Posterior vena cava (tissue), 2 donors: ENCODE results near the gene TNRC6B. TPM values are rescaled to one million over a fixed set of nuclear protein-coding genes. Genes with fewer than 3 reads are reported as not detected.

Experiments
- DNase-seq: peaks from one replicate; pipeline ENCODE4 v3.0.0-alpha.2; 2020; ENCODE audit warnings: low spot score
- intact Hi-C, 2 donors: fragments of 100-400 bp; cut with DNase I; formaldehyde crosslinking; loops; one replicate each; pipeline versions ENCODE4 v1.14.1 to v1.14.2; 2022 to 2023
- total RNA-seq, 2 donors: library from RNA; stranded (reverse); fragmentation: NEBNext Ultra II Directional; extraction: Animal tissue kit (Norgen Biotek cat#: 25700); gene quantifications; one replicate each; pipeline ENCODE4 v1.2.1, GENCODE V29; 2021
- donor health status: DM: yes; HTN: yes; CAD: no.
- donor health status: DM: yes; HTN: yes; CAD: no.

The TNRC6B gene
- total RNA-seq, 2 donors from 2014 or later: 44.3 to 44.9 TPM

GRCh38 chr22:40234658-40235057 lies 56.9 kb downstream of the TNRC6B start:
- DNase-seq: no peak
- intact Hi-C loops: loop anchor here in 1 of 2 donors (5.0 kb wide), 1 partner anchor 958 kb away; no protein-coding TSS in a partner anchor

GRCh38 chr22:40235308-40235707 lies 57.6 kb downstream of the TNRC6B start:
- DNase-seq: no peak
- intact Hi-C loops: loop anchor here in 1 of 2 donors (5.0 kb wide), 1 partner anchor 957 kb away; no protein-coding TSS in a partner anchor

DNA sequence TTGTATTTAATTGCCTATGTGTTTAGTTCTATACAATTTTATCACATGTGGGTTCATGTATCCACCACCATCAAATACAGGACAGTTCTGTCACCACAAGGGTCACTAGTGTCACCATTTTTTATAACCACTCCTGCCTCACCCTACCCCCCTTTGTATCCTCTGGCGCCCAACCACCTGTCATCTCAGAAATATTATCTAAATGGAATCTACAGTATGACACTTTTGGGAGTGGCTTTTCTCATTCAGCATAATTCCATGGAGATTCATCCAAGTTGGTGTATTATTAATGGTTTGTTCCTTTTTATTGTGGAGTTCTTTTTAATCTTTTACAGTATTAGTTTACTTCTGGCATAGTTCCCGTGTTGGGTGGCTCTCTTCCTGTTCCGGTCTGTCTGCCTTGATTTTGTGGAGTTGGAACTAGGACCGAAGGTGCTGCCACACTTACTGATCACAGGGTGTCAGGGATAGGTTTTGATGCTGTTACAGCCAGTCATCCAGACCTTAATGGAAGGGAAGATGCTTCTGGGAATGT lies 58.5 kb downstream of the TNRC6B start:
- no peak for DNase-seq
- intact Hi-C loops: loop anchor here in 1 of 2 donors (5.0 kb wide), 1 partner anchor 956 kb away; no protein-coding TSS in a partner anchor

DNA sequence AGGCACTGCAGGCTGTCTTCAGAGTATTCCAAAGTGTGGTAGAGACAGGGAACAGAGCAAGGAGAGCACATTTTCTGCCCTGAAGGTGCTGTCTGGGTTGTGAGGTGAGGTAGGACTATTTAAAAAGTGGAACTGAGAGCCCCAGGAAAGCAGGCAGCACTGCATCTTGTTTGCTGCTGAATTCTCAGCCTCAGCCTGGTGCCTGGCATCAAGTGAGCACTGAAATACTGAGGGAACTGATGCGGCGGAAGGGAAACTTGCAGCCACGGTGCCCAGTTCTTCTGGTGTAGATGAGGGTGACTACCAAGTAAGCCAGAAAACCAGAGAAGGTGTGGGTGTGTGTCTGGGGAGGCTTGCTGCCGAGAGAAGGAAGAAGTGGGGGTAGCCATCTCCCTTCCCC lies 59.5 kb downstream of the TNRC6B start:
- DNase-seq: no peak
- intact Hi-C loops: loop anchor here in 1 of 2 donors (5.0 kb wide), 1 partner anchor 955 kb away; no protein-coding TSS in a partner anchor

DNA sequence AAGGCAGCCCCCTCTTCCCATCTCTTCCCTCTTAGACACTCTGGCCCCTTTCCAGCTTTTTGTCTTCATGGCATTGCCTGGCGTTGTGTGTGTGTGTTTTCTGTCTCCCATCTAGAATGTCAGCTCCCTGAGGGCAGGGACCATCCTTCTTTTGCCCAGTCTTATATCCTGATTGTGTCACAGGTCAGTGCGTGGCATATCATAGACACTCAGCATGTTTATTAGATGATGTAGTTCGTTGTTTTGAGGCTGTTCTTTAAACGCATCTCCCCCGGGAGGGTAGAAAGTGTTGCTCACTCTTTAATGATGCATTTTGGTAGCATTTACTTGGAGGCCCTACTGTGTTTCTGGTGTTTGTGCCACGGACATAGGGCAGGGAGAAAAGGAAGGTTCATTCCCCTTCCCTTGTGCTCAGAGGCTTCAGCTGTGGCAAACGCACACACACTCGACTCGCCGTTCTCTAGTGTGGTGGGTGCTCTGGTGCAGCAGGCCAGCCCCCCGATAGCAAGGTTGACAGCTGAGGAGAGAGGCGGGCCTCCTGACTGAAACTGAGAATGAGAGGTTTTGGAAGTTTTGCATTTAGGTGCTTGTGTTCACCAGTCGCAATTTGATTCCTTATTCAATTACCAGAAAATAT lies 60.2 kb downstream of the TNRC6B start:
- no peak for DNase-seq
- intact Hi-C loops: loop anchor here in 1 of 2 donors (5.0 kb wide), 1 partner anchor 954 kb away; no protein-coding TSS in a partner anchor

- DNase-seq: no peak
- intact Hi-C loops: loop anchor here in 1 of 2 donors (5.0 kb wide), 1 partner anchor 954 kb away; no protein-coding TSS in a partner anchor
These were observed 61.0 kb downstream of the TNRC6B start for GRCh38 chr22:40238425-40239344.

GRCh38 chr22:40239345-40239683 lies 61.6 kb downstream of the TNRC6B start:
- intact Hi-C loops: loop anchor here in 1 of 2 donors (5.0 kb wide), 1 partner anchor 953 kb away; no protein-coding TSS in a partner anchor
- DNase-seq: no peak

DNA sequence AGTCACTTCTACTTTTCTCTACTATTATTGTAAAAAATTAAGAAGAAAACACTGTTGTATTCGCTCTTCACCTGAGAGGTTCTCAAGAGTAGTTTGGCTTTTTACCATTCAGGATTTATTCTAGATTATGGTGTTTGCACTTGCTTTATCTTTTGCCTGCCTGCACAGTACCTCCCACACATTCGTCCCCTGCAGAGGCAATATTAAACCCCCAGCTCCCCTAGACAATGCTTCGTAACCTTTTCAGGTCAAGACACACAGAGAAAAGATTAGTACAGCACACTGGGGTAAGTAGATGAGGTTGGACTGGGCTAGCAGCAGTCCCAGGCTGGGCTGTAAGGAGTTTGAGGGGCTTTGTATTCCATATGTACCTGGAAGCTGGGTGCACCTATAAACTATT lies 62.4 kb downstream of the TNRC6B start:
- intact Hi-C loops: no loop called here
- DNase-seq: no peak

DNA sequence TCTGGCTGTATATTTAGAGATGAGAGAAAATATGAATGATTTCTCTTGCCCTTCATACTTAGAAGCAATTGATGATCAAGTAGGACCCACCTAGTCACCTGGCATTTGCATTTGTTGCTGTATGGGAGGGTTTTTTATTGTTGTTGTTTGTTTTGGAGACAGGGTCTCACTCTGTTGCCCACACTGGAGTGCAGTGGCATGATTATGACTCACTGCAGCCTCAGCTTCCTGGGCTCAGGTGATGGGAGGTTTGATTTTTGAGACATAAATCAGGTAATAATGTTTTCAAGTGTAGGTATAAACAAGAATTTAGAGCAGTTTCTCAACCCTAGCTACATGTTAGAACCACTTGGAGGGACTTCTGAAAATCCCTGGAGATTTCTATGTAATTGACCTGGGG lies 63.0 kb downstream of the TNRC6B start:
- no peak for DNase-seq
- intact Hi-C loops: no loop called here

DNA sequence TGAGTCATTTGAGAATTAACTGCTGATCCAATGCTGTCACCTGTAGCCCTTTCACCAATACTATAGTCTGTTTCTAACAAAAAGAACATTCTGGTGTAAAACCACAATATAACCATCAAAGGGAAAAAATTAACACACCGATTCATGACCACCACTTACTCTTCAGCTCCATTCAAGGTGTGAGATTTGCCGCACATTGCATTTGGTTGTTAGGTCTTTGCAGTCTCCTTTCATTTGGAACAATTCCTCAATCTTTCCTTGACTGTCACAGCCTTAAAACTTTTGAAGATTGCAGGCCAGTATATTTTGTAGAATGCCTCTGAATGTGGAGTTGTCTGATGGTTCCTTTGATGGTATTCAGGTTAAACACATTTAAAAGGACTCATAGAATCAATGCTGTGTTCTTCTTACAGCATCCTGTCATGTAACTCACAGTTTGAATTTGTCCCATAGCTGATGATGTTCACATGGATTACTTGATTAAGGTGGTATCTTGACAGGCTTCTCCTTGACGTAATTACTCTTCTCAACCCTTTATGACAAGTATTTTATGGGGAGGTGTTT lies 63.6 kb downstream of the TNRC6B start:
- no peak for DNase-seq
- intact Hi-C loops: no loop called here

DNA sequence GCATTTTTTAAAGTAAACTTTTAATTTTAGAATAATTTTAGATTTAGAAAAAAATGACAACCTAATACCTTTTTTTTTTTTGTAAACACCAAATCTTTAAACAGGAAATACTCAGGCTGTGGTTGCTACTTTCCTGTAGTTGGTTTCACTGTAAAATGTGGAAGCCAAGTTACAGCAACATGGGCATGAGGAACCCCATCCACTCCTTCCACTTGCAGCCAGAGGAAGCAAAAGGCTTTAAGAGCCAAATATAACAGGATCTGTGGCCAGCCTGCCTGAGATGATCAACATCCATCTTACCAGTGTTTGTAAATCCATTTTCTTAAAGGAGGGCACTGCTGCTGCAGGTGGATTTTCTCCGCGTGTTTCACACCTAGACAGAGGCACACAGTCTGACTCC lies 66.2 kb downstream of the TNRC6B start:
- DNase-seq: no peak
- intact Hi-C loops: no loop called here

DNA sequence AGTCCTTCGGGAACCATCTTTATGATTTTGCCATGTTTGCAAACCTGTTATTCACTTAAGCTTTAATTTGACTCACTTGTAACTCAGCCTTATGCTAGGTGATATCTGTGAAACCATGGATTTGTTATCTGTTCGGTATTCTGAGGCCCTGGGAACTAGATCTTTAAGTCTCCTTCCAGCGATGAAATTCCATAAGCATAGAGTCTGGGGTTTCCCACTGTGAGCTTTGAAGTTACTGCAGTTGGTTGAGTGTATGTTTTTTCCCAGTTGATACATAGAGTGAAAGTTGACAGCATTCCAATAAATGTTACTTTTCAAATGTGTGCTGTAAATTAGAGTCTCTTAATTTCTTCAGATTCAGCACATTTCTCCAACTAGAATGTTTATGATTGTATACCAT lies 66.9 kb downstream of the TNRC6B start:
- no peak for DNase-seq
- intact Hi-C loops: no loop called here

DNA sequence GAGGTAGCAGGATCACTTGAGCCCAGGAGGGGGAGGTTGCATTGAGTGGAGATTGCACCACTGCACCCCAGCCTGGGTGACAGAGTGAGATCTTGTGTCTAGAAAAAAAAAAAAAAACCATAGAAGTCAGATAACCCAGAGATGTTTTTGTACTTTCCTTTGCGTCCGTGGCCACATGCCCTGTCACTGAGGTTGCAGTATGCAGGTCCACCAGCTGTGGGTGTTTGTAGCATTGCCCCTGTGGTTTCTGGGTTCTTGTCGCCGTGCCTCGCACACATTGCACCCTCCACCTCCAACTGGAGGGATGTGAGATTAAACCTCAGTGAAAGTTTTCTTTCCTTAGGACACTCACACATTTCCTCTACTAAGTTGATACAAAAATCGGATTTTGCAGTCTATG lies 70.3 kb downstream of the TNRC6B start:
- no peak for DNase-seq
- intact Hi-C loops: no loop called here

- DNase-seq: no peak
- intact Hi-C loops: no loop called here
These were observed 71.6 kb downstream of the TNRC6B start for GRCh38 chr22:40249286-40249685.

DNA sequence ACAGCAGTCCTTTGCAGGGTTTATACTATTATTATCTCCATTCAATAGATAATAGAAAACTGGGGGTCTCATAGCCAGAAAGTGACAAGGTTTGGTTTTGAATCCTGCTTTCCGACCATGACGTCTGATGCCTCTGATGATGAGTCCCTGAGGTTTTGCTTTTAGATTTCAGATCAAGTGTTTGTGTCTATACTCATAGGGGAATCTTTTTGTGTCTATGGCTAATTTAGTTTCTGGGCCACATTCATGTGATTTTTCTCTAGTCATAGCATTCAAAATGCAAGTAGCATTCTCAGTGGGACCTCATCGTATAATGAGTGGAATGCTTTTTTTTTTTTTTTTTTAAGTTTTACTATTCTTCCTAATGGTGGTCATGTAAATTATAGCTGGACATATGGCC lies 72.9 kb downstream of the TNRC6B start:
- intact Hi-C loops: no loop called here
- DNase-seq: no peak

DNA sequence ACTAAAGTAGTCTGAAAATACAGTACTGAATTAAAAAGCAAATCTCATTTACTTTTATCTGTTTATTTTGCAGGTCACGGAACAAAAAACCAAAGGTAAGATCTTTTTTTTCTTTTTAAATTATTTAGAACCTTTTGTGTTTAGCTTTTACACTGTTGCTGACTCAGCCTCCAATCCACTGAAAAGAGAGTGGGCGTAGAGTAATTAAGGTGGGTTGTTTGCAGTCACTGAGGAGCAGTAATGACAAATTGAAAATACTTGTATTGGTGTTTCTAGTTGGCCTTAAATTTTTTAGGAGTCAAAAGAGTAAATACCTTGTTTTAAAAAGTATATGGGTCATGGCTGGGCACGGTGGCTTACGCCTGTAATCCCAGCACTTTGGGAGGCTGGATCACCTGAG lies 73.4 kb downstream of the TNRC6B start:
- DNase-seq: no peak
- intact Hi-C loops: no loop called here

GRCh38 chr22:40252146-40252545 lies 74.4 kb downstream of the TNRC6B start:
- DNase-seq: no peak
- intact Hi-C loops: no loop called here

DNA sequence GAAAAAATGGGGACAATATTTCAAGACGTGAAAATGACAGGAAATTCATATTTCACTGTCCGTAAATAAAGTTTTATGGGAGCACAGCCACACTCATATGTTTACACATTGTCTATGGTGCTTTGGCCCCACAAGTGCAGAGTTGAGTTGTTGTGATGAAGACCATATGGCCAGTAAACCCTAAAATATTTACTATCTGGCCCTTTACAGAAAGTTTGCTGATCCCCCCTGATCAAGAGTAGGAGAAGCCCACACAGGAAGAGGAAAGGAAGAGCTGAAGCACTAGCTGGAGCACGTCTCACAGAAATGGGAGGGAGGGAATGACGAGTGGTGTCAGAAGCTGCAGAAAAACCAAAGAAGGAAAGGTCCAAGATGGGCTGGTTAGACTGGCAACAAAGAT lies 78.8 kb downstream of the TNRC6B start:
- no peak for DNase-seq
- intact Hi-C loops: no loop called here

DNA sequence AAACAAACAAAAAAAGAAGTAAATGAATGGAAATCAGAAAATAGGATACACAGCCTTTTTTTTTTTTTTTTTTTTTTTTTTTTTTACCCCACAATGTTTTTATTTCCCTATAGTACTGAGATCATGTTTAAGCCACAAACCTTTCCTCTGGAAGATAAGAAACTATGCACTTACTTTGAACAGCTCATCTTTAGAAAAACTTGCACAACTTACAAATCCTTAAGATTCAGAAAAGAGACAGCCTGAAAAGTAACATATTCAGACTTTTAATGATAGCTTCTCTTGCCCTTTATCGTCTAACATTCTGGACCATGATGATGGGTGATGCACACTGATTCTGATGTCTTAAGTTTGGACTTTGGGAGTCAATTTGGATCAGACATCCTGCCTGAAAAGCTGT lies 80.3 kb downstream of the TNRC6B start:
- intact Hi-C loops: no loop called here
- DNase-seq: no peak

DNA sequence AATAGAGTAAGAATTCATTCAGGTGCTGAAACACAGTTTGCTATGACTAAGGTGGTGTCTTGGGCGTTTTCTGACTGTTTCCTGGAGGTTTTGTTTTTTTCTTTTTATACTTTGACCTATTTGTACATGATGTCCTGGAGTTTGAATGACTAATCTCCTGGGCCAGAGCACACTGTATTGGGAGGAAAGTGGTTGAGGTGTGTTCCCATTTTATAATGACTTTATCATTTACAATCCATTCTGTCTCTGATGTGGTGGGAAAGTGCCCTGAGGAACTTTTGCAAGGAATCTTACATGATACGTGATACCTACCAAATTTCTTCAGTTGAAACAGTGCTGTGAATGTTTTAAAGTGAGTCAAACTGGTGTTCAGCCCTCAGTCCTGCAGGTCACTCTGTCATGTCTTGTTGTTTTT lies 80.8 kb downstream of the TNRC6B start:
- no peak for DNase-seq
- intact Hi-C loops: no loop called here
